Panc1 (cell line): ENCODE measurements around the gene MRNIP. TPM values are rescaled to one million over a fixed set of nuclear protein-coding genes. Genes with fewer than 3 reads are reported as not detected.

ENCODE experiments used
- ATAC-seq: fragments of 200-7000 bp; cut with Tn5 transposase; 2 replicates; pipeline ENCODE4 v1.9.1; 2020; ENCODE audit warnings: mild to moderate bottlenecking, moderate library complexity
- BruUV-seq: library from RNA; stranded (reverse); fragments of 400-500 nt; replicated peaks from 2 replicates; lab custom pipeline; 2021; lab: Mats Ljungman, UMichigan
- CTCF ChIA-PET: fragments of 300-600 bp; sonication (Branson Sonifier 250); formaldehyde crosslinking; loops from one replicate; lab custom pipeline; 2022; ENCODE audit warnings: antibody characterized with exemption; lab: Charles Lee
- POLR2A ChIA-PET: fragments of 300-600 bp; sonication (Branson Sonifier 250); formaldehyde crosslinking; loops from one replicate; lab custom pipeline; 2022; ENCODE audit warnings: antibody characterized with exemption; lab: Charles Lee
- DNase-seq: peaks from one replicate; pipeline ENCODE4 v3.0.0-alpha.2; 2010; ENCODE audit warnings: low read depth, low spot score
- H3K27ac ChIP-seq: 2 replicates; pipeline ENCODE4 v1.5.1; 2011; ENCODE audit warnings: mild to moderate bottlenecking, low read length, inconsistent platforms
- H3K27me3 ChIP-seq: fragments of 200-500 bp; sonication (Bioruptor generic); 2 replicates; pipeline ENCODE4 v1.6.0; 2014; ENCODE audit warnings: low read length, inconsistent platforms; ENCODE audit not compliant: control insufficient read depth, insufficient read depth
- H3K36me3 ChIP-seq: fragments of 200-500 bp; sonication (Bioruptor generic); 2 replicates; pipeline ENCODE4 v1.5.1; 2014; ENCODE audit warnings: inconsistent platforms, mild to moderate bottlenecking, low read length, moderate library complexity; ENCODE audit not compliant: control insufficient read depth, insufficient read depth
- H3K4me1 ChIP-seq: 2 replicates; pipeline ENCODE4 v1.5.1; 2011; ENCODE audit warnings: inconsistent platforms, mild to moderate bottlenecking, low read length, moderate library complexity; ENCODE audit not compliant: control insufficient read depth, insufficient read depth
- H3K4me3 ChIP-seq, 2 experiments: 2 replicates each; pipeline ENCODE4 v1.5.1; 2011 to 2012; ENCODE audit warnings: low read depth in 2 of 2, low read length in 2 of 2, mild to moderate bottlenecking in 2 of 2, inconsistent platforms in 1 of 2, moderate library complexity in 1 of 2
- H3K9me3 ChIP-seq: fragments of 200-500 bp; sonication (Bioruptor generic); 2 replicates; pipeline ENCODE4 v1.5.1; 2014; ENCODE audit warnings: low read depth, mild to moderate bottlenecking, inconsistent platforms, low read length, moderate library complexity; ENCODE audit not compliant: control insufficient read depth, insufficient read depth
- CTCF ChIP-seq: fragments of 450-650 bp; IDR thresholded peaks from 2 replicates; pipeline ENCODE4 v1.5.1; 2017; ENCODE audit warnings: mild to moderate bottlenecking
- POLR2AphosphoS5 ChIP-seq: IDR thresholded peaks from 2 replicates; pipeline ENCODE4 v1.6.1; 2012; ENCODE audit warnings: mild to moderate bottlenecking, low read depth, low read length, moderate library complexity
- REST ChIP-seq, 2 experiments: IDR thresholded peaks; 2 replicates each; pipeline ENCODE4 v1.6.1; 2011 to 2012; ENCODE audit warnings: low read depth in 2 of 2, control low read depth in 1 of 2, low read length in 1 of 2, mild to moderate bottlenecking in 1 of 2, moderate library complexity in 1 of 2; ENCODE audit not compliant: insufficient read depth in 1 of 2
- SIN3A ChIP-seq: IDR thresholded peaks from 2 replicates; pipeline ENCODE4 v1.6.1; 2012; ENCODE audit warnings: low read depth, mild to moderate bottlenecking, low read length, moderate library complexity, borderline replicate concordance; ENCODE audit not compliant: insufficient read depth
- TCF7L2 ChIP-seq: IDR thresholded peaks from 2 replicates; pipeline ENCODE4 v1.6.1; 2011; ENCODE audit warnings: mild to moderate bottlenecking, low read depth, low read length, inconsistent platforms
- in situ Hi-C: cut with HindIII; loops from 2 replicates; pipeline ENCODE4 v1.10.0; 2016; ENCODE audit warnings: low sequenced_read_pairs, low pct_unique_long_range_greater_than_20kb
- intact Hi-C: fragments of 100-400 bp; cut with micrococcal nuclease; formaldehyde crosslinking; loops from one replicate; pipeline ENCODE4 v1.10.0; 2022; ENCODE audit not compliant: unreplicated experiment
- total RNA-seq: library from RNA; stranded (reverse); gene quantifications from one replicate; pipeline ENCODE4 v1.2.1, GENCODE V29; 2021; ENCODE audit not compliant: unreplicated experiment

Gene MRNIP
- total RNA-seq, 1 experiment from 2014 or later: 33.0 TPM

GRCh38 chr5:179905161-179905560 lies 46.5 kb upstream of the MRNIP start:
- CTCF ChIA-PET: no interaction called here
- TF ChIP-seq SIN3A: no peak

GRCh38 chr5:179904463-179905160 lies 46.0 kb upstream of the MRNIP start:
- no peak overlapping the region for H3K27ac ChIP-seq
- no peak overlapping the region for H3K4me3 ChIP-seq
- H3K4me1 ChIP-seq: peaks cover 7% of the 10 kb centered on the region; the same call in 1 of the 2 replicates
- ChIA-PET POLR2A (no interaction called here), CTCF (no interaction called here)
- DNase-seq (no peak), ATAC-seq (no peak)
- no peak for TF ChIP-seq REST (IDR thresholded peaks at IDR 0.05; ENCODE audit: insufficient read depth in 1 of 2, low read depth in 2 of 2, low read length in 1 of 2)
- no peak for TF ChIP-seq POLR2AphosphoS5
- no peak for TF ChIP-seq SIN3A
- no peak for TF ChIP-seq TCF7L2
- TF ChIP-seq CTCF: no peak
- in situ Hi-C loops: no loop called here
- no peaks in the 10 kb centered on the region for H3K9me3 ChIP-seq
- BruUV-seq: no TSS peak
- peaks cover 3% of the 10 kb centered on the region for H3K36me3 ChIP-seq
- intact Hi-C loops: no loop called here
- H3K27me3 ChIP-seq: no peaks in the 10 kb centered on the region

More at GRCh38 chr5:179905161-179905560, 46.5 kb upstream of the MRNIP start:
- Histone ChIP-seq H3K4me1 (peaks cover 7% of the 10 kb centered on the region; the same call in 1 of the 2 replicates), H3K27ac (no peak overlapping the region), H3K4me3 (no peak overlapping the region), H3K9me3 (no peaks in the 10 kb centered on the region), H3K36me3 (peaks cover 3% of the 10 kb centered on the region), H3K27me3 (no peaks in the 10 kb centered on the region)
- intact Hi-C loops: no loop called here
- in situ Hi-C loops: no loop called here
- DNase-seq (no peak), ATAC-seq (no peak)
- BruUV-seq: no TSS peak
- POLR2A ChIA-PET: no interaction called here

GRCh38 chr5:179902763-179903158 lies 44.1 kb upstream of the MRNIP start:
- DNase-seq (no peak), ATAC-seq (no peak)
- Histone ChIP-seq H3K27ac (no peak overlapping the region), H3K9me3 (no peaks in the 10 kb centered on the region), H3K4me1 (peaks cover 7% of the 10 kb centered on the region; the same call in 1 of the 2 replicates), H3K36me3 (peaks cover 3% of the 10 kb centered on the region), H3K4me3 (no peak overlapping the region), H3K27me3 (no peaks in the 10 kb centered on the region)
- BruUV-seq: no TSS peak
- in situ Hi-C loops (no loop called here), intact Hi-C loops (no loop called here)
- ChIA-PET POLR2A (no interaction called here), CTCF (no interaction called here)
- TF ChIP-seq REST (IDR thresholded peaks at IDR 0.05; ENCODE audit: insufficient read depth in 1 of 2, low read depth in 2 of 2, low read length in 1 of 2) (no peak), CTCF (no peak), TCF7L2 (no peak), SIN3A (no peak), POLR2AphosphoS5 (no peak)
